HEK293 (cell line): ENCODE measurements around the gene EPOP.
A peak's percentile ranks its signal among the peaks of the same experiment; 100 is the strongest.

Experiments used
- CTCF ChIA-PET: fragments of 350-600 bp; formaldehyde crosslinking; extraction: SDS; loops from one replicate; lab custom pipeline; 2021; ENCODE audit warnings: antibody characterized with exemption; lab: Yijun Ruan, JAX
- POLR2A ChIA-PET: fragments of 300-600 bp; formaldehyde crosslinking; extraction: SDS; loops from one replicate; lab custom pipeline; 2020; ENCODE audit warnings: antibody characterized with exemption, inconsistent platforms; lab: Yijun Ruan, JAX
- H3K27ac ChIP-seq: fragments of 200-500 bp; sonication (Bioruptor generic); 2 replicates; pipeline ENCODE4 v1.5.1; 2014; ENCODE audit warnings: low read depth, low read length, control low read depth, inconsistent platforms; ENCODE audit errors: extremely low read depth
- H3K36me3 ChIP-seq, 2 experiments: fragments of 200-500 bp in 1 of 2; sonication (Bioruptor generic) in 1 of 2; 1 replicate in 1 of 2; 2 replicates in 1 of 2; pipeline ENCODE4 v1.5.1; 2014 to 2017; ENCODE audit warnings: inconsistent platforms in 2 of 2, low read length in 2 of 2; ENCODE audit not compliant: control insufficient read depth in 2 of 2, insufficient read depth in 1 of 2
- H3K4me1 ChIP-seq: fragments of 200-500 bp; sonication (Bioruptor generic); 2 replicates; pipeline ENCODE4 v1.5.1; 2014; ENCODE audit warnings: mild to moderate bottlenecking, low read length, inconsistent platforms; ENCODE audit not compliant: control insufficient read depth, insufficient read depth
- H3K4me3 ChIP-seq: 2 replicates; pipeline ENCODE4 v1.5.1; 2011; ENCODE audit warnings: low read depth, mild to moderate bottlenecking, control low read depth, low read length, moderate library complexity
- H3K9me3 ChIP-seq: fragments of 200-500 bp; sonication (Bioruptor generic); 2 replicates; pipeline ENCODE4 v1.5.1; 2014; ENCODE audit warnings: low read depth, low read length, inconsistent platforms; ENCODE audit not compliant: control insufficient read depth, insufficient read depth
- BCL11A ChIP-seq: fragments of 450-650 bp; formaldehyde crosslinking; IDR thresholded peaks from 2 replicates; pipeline ENCODE4 v1.5.1; 2016; ENCODE audit warnings: low read depth, missing biosample characterization, missing genetic modification characterization
- GLIS1 ChIP-seq: fragments of 450-650 bp; formaldehyde crosslinking; IDR thresholded peaks from 2 replicates; pipeline ENCODE4 v1.5.1; 2016; ENCODE audit warnings: missing biosample characterization, missing genetic modification characterization
- IKZF3 ChIP-seq: fragments of 450-650 bp; IDR thresholded peaks from 2 replicates; pipeline ENCODE4 v1.5.0; 2018; ENCODE audit warnings: missing biosample characterization, mild to moderate bottlenecking, missing genetic modification characterization, moderate library complexity
- KLF16 ChIP-seq: fragments of 450-650 bp; formaldehyde crosslinking; IDR thresholded peaks from 2 replicates; pipeline ENCODE4 v1.5.1; 2017; ENCODE audit warnings: missing biosample characterization, missing genetic modification characterization
- KLF7 ChIP-seq: fragments of 450-650 bp; formaldehyde crosslinking; IDR thresholded peaks from 2 replicates; pipeline ENCODE4 v1.5.1; 2016; ENCODE audit warnings: missing biosample characterization, missing genetic modification characterization, borderline replicate concordance
- PATZ1 ChIP-seq: fragments of 450-650 bp; formaldehyde crosslinking; IDR thresholded peaks from 2 replicates; pipeline ENCODE4 v1.5.1; 2016; ENCODE audit warnings: missing biosample characterization, missing genetic modification characterization
- PRDM1 ChIP-seq: fragments of 450-650 bp; formaldehyde crosslinking; IDR thresholded peaks from 2 replicates; pipeline ENCODE4; 2016; ENCODE audit warnings: missing biosample characterization, missing genetic modification characterization
- REPIN1 ChIP-seq: fragments of 450-650 bp; formaldehyde crosslinking; IDR thresholded peaks from 2 replicates; pipeline ENCODE4 v1.5.1; 2017; ENCODE audit warnings: missing biosample characterization, missing genetic modification characterization, low read depth
- TRIM28 ChIP-seq: IDR thresholded peaks from 2 replicates; pipeline ENCODE4 v1.6.1; 2011; ENCODE audit warnings: low read length, control low read depth, borderline replicate concordance
- ZBTB17 ChIP-seq: fragments of 450-650 bp; formaldehyde crosslinking; IDR thresholded peaks from 2 replicates; pipeline ENCODE4 v1.5.1; 2016; ENCODE audit warnings: missing biosample characterization, missing genetic modification characterization
- ZNF114 ChIP-seq: fragments of 450-650 bp; formaldehyde crosslinking; IDR thresholded peaks from 2 replicates; pipeline ENCODE4 v1.5.0; 2017; ENCODE audit warnings: missing biosample characterization, missing genetic modification characterization
- ZNF148 ChIP-seq: fragments of 450-650 bp; formaldehyde crosslinking; IDR thresholded peaks from 2 replicates; pipeline ENCODE4 v1.5.0; 2017; ENCODE audit warnings: missing biosample characterization, missing genetic modification characterization, borderline replicate concordance
- ZNF16 ChIP-seq: fragments of 450-650 bp; formaldehyde crosslinking; IDR thresholded peaks from 2 replicates; pipeline ENCODE4 v1.5.1; 2016; ENCODE audit warnings: low read depth, missing biosample characterization, missing genetic modification characterization
- ZNF391 ChIP-seq: fragments of 450-650 bp; formaldehyde crosslinking; IDR thresholded peaks from 2 replicates; pipeline ENCODE4 v1.5.1; 2016; ENCODE audit warnings: low read depth, missing biosample characterization, missing genetic modification characterization, borderline replicate concordance
- ZNF423 ChIP-seq: fragments of 450-650 bp; formaldehyde crosslinking; IDR thresholded peaks from 2 replicates; pipeline ENCODE4 v1.5.1; 2016; ENCODE audit warnings: missing biosample characterization, missing genetic modification characterization
- ZNF530 ChIP-seq: fragments of 450-650 bp; formaldehyde crosslinking; IDR thresholded peaks from 2 replicates; pipeline ENCODE4 v1.5.1; 2016; ENCODE audit warnings: low read depth, missing biosample characterization, missing genetic modification characterization
- ZNF558 ChIP-seq: fragments of 450-650 bp; formaldehyde crosslinking; IDR thresholded peaks from 2 replicates; pipeline ENCODE4 v1.5.1; 2016; ENCODE audit warnings: missing biosample characterization, missing genetic modification characterization
- ZNF654 ChIP-seq: fragments of 450-650 bp; formaldehyde crosslinking; IDR thresholded peaks from 2 replicates; pipeline ENCODE4 v1.5.1; 2016; ENCODE audit warnings: low read depth, missing biosample characterization, missing genetic modification characterization
- ZNF664 ChIP-seq: fragments of 450-650 bp; formaldehyde crosslinking; IDR thresholded peaks from 2 replicates; pipeline ENCODE4 v1.5.1; 2016; ENCODE audit warnings: missing biosample characterization, missing genetic modification characterization
- ZNF776 ChIP-seq: fragments of 450-650 bp; formaldehyde crosslinking; IDR thresholded peaks from 2 replicates; pipeline ENCODE4 v1.5.0; 2017; ENCODE audit warnings: missing biosample characterization, missing genetic modification characterization, borderline replicate concordance
- ZNF785 ChIP-seq: fragments of 450-650 bp; formaldehyde crosslinking; IDR thresholded peaks from 2 replicates; pipeline ENCODE4 v1.5.1; 2016; ENCODE audit warnings: missing biosample characterization, missing genetic modification characterization
- ZNF830 ChIP-seq: fragments of 450-650 bp; IDR thresholded peaks from 2 replicates; pipeline ENCODE4 v1.5.0; 2018; ENCODE audit warnings: missing biosample characterization, missing genetic modification characterization, low read depth, mild to moderate bottlenecking, moderate library complexity
- TF ChIP-seq, protein P1 (sequence below): fragments of 450-650 bp; formaldehyde crosslinking; IDR thresholded peaks from 2 replicates; pipeline ENCODE4 v1.5.1; 2016; ENCODE audit warnings: missing biosample characterization, missing genetic modification characterization

The EPOP gene

DNA sequence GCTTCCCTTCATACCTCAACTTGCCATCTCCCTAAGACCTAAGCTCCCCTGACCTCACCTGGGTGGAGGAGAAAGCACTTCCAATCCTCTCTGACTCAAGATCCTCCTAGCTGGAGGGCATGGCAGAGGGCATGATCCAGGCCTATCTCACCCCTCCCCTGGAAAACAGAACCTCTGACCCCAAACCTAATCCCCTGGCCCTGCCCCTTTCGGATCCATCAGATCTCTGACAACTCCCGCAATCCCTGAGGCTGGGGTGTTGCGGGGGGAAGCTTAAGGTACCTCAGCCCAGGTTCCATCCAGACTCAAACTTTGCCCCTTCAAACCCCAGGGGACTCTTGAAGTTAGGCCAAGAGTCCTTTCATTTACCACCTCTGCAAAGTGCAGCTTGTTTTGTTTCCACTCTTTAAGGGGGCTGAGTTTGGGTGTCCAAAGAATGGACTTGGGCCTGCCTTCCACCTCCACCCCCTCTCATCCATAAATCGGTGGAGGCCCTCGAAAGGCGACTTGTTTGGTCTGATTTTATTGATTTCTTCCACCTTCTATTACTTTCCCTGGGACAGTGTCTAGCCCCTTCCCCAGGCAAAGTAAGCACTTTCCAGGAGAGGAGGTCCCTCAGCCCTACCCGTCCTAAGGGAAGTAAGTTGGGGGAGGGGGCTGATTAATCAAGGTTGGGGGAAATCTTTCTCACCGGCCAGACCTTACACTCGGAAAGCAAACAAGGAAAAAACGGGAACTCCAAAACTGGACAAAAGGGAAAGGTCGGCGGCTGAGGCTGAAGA is 2.6 kb downstream of the EPOP start:
- no peaks in the 10 kb centered on the region for H3K9me3 ChIP-seq
- no peak overlapping the region for H3K27ac ChIP-seq
- no peaks in the 10 kb centered on the region for H3K36me3 ChIP-seq
- peaks cover 16% of the 10 kb centered on the region for H3K4me1 ChIP-seq
- ChIA-PET CTCF (interaction anchor here (0.5 to 11.9 kb wide), 6 partner anchors 9 to 797 kb away, joined by 3 to 128 read pairs (median 4); no protein-coding TSS in a partner anchor), POLR2A (interaction anchor here (0.5 kb wide), 1 partner anchor 63 kb away, joined by 3 read pairs; no protein-coding TSS in a partner anchor)
- H3K4me3 ChIP-seq = no peak overlapping the region
- no peak for TF ChIP-seq ZNF423 (tag by site-specific recombination)
- TF ChIP-seq PRDM1 (tag by site-specific recombination) = peak; percentile 67
- TF ChIP-seq, protein P1, sequence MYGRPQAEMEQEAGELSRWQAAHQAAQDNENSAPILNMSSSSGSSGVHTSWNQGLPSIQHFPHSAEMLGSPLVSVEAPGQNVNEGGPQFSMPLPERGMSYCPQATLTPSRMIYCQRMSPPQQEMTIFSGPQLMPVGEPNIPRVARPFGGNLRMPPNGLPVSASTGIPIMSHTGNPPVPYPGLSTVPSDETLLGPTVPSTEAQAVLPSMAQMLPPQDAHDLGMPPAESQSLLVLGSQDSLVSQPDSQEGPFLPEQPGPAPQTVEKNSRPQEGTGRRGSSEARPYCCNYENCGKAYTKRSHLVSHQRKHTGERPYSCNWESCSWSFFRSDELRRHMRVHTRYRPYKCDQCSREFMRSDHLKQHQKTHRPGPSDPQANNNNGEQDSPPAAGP (tag by site-specific recombination) = no peak
- no peak for TF ChIP-seq ZNF785 (tag by site-specific recombination)
- TF ChIP-seq KLF7 (tag by site-specific recombination) = no peak
- no peak for TF ChIP-seq KLF16 (tag by site-specific recombination)
- peak; percentile 99 for TF ChIP-seq ZBTB17 (tag by site-specific recombination)
- TF ChIP-seq ZNF16 (tag by site-specific recombination) = no peak
- TF ChIP-seq ZNF654 (tag by site-specific recombination) = no peak
- no peak for TF ChIP-seq REPIN1 (tag by site-specific recombination)
- peak; percentile 13; the same call in 1 of the 2 replicates for TF ChIP-seq PATZ1 (tag by site-specific recombination)
- TF ChIP-seq ZNF114 (tag by site-specific recombination) = no peak
- no peak for TF ChIP-seq ZNF391 (tag by site-specific recombination)
- TF ChIP-seq BCL11A = no peak
- no peak for TF ChIP-seq ZNF558 (tag by site-specific recombination)
- no peak for TF ChIP-seq ZNF830 (tag by site-specific recombination)
- no peak for TF ChIP-seq ZNF664 (tag by site-specific recombination)
- no peak for TF ChIP-seq TRIM28
- 0 out of 2 replicates have a peak, but pooled peaks have one; percentile 12 for TF ChIP-seq GLIS1 (tag by site-specific recombination)
- TF ChIP-seq ZNF776 = no peak
- TF ChIP-seq ZNF148 (tag by site-specific recombination) = no peak
- no peak for TF ChIP-seq ZNF530 (tag by site-specific recombination)
- peak; percentile 22; the same call in 1 of the 2 replicates for TF ChIP-seq IKZF3 (tag by site-specific recombination)
